Thymus (tissue), 11 donors: ENCODE measurements around the gene GLRX5. TPM values are rescaled to one million over a fixed set of nuclear protein-coding genes. Genes with fewer than 3 reads are reported as not detected.
A peak's percentile ranks its signal among the peaks of the same experiment; 100 is the strongest.

Experiments
- DNase-seq, 9 donors: peaks; one replicate each; pipeline ENCODE4 v3.0.0-alpha.2; 2013; ENCODE audit warnings: low spot score in 9 of 9, low read depth in 6 of 9, missing footprints in 1 of 9
- H3K27ac ChIP-seq, 2 donors: one replicate each; pipeline ENCODE4 v1.5.1; 2013; ENCODE audit warnings: control low read depth in 1 of 2, low read depth in 1 of 2, low read length in 1 of 2, mild to moderate bottlenecking in 1 of 2, moderate library complexity in 1 of 2
- H3K27me3 ChIP-seq, 2 donors: one replicate each; pipeline ENCODE4 v1.5.1; 2013; ENCODE audit warnings: low read length in 1 of 2; ENCODE audit not compliant: control insufficient read depth in 2 of 2, insufficient read depth in 1 of 2
- H3K36me3 ChIP-seq, 2 donors: one replicate each; pipeline ENCODE4 v1.5.1; 2013; ENCODE audit warnings: low read length in 1 of 2, mild to moderate bottlenecking in 1 of 2, moderate library complexity in 1 of 2; ENCODE audit not compliant: control insufficient read depth in 2 of 2, insufficient read depth in 2 of 2
- H3K4me1 ChIP-seq, 2 donors: one replicate each; pipeline ENCODE4 v1.5.1; 2013; ENCODE audit warnings: low read length in 2 of 2; ENCODE audit not compliant: control insufficient read depth in 2 of 2, insufficient read depth in 2 of 2
- H3K4me3 ChIP-seq, 2 donors: one replicate each; pipeline ENCODE4 v1.5.1; 2013; ENCODE audit warnings: low read length in 2 of 2, control low read depth in 1 of 2, mild to moderate bottlenecking in 1 of 2
- H3K9me3 ChIP-seq, 2 donors: one replicate each; pipeline ENCODE4 v1.5.1; 2013; ENCODE audit warnings: low read length in 1 of 2, mild to moderate bottlenecking in 1 of 2; ENCODE audit not compliant: control insufficient read depth in 2 of 2, insufficient read depth in 1 of 2
- WGBS: extraction: QIAGEN DNeasy Blood & Tissue Kit; methylation state at CpG from one replicate; pipeline ENCODE4 v1.1.7; 2013; 5-methylcytosine and 5-hydroxymethylcytosine counted together
- polyA plus RNA-seq: library from polyadenylated mRNA; stranded (reverse); fragments of 200-250 nt; gene quantifications from one replicate; pipeline ENCODE4 v1.2.3, GENCODE V29; 2013
- total RNA-seq: library from RNA; stranded (reverse); fragments of 120-200 nt; gene quantifications from one replicate; pipeline ENCODE4 v1.2.4, GENCODE V29; 2013
- donor health status: healthy.

Gene GLRX5
- total and polyA plus RNA-seq, 2 donors, result 44.2 to 51.5 TPM

- Histone ChIP-seq H3K4me1 (peaks cover 48 to 81% of the 10 kb centered on the region in 2 donors), H3K27ac (no peak overlapping the region)
- DNase-seq, result no peak
Measured at GRCh38 chr14:95521001-95521400, 13.8 kb upstream of the GLRX5 start.

GRCh38 chr14:95522116-95522515, 12.7 kb upstream of the GLRX5 start:
- Histone ChIP-seq H3K27ac (no peak overlapping the region), H3K4me1 (peaks cover 45 to 84% of the 10 kb centered on the region in 2 donors), H3K27me3 (peaks cover 0 to 3% of the 10 kb centered on the region in 2 donors), H3K9me3 (peaks cover 0 to 4% of the 10 kb centered on the region in 2 donors), H3K36me3 (no peaks in the 10 kb centered on the region), H3K4me3 (no peak overlapping the region)
- 97% methylated on average over 11 of the region's 11 CpGs for WGBS
- DNase-seq, result no peak

More at GRCh38 chr14:95521001-95521400, 13.8 kb upstream of the GLRX5 start:
- H3K4me3 ChIP-seq, result no peak overlapping the region
- peaks cover 0 to 9% of the 10 kb centered on the region in 2 donors for H3K9me3 ChIP-seq
- no peaks in the 10 kb centered on the region for H3K36me3 ChIP-seq
- WGBS, result 90% methylated on average over 4 of the region's 4 CpGs
- peaks cover 0 to 10% of the 10 kb centered on the region in 2 donors for H3K27me3 ChIP-seq

DNA sequence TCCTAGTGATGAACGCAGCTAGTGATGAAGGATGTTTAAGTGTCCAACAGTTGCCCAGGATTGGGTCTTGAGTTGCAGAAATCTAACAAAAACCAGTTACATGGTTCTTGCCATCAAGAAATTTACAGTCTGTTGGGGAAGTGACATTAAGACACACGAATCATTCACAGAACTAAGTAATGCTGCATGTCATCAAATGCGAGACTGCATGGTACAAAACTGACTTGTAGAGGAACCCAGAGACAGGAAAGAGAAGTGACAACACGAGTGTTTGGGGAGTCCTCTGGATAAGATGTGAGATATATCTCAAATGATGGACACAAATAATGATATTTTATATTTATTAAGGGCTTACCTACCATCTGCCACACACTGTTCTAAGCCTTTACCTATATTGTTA, 12.3 kb upstream of the GLRX5 start:
- 79% methylated on average over 4 of the region's 4 CpGs for WGBS
- H3K27ac ChIP-seq, result peak overlapping the region in 1 of 2 donors; percentile 78
- DNase-seq, result peak in 1 of 9 donors; percentile 37
- H3K4me3 ChIP-seq, result no peak overlapping the region
- peaks cover 41 to 80% of the 10 kb centered on the region in 2 donors for H3K4me1 ChIP-seq
- no peaks in the 10 kb centered on the region for H3K36me3 ChIP-seq
- no peaks in the 10 kb centered on the region for H3K9me3 ChIP-seq
- H3K27me3 ChIP-seq, result no peaks in the 10 kb centered on the region

DNA sequence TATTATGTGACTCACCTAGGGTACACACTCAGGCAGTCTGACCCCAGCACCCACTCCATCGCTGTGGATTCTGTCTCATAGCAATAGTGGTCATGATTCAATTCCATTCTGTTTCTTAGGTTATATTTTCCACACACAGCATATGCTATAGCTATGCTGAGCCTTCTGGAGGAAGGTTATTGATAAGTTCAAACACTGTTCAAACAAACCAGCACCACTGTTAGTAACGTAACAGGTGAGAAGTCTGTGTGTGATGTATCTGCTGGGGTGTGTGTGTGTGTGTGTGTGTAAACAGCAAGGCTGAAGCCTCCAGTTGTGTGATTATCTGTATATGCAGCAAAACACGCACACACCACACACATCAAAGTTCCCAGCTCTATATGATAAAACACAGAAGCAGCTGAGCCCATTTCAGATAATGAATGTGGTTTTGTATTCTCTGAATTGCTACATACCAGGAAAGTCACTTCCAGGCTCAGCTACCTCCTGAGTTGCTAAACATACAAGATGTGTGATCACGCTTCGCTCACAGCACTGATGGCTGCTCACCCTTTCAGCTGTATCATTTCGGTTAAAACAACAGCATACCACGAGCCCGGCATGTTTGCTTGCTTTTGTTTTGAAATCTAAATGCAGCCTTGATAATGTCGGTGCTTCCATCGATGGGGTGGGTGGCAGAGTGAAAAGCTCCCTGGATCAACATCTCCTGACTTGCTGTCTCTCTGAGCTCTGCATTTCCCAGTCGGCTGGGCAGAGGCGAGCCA, 11.6 kb upstream of the GLRX5 start:
- WGBS, result 49% methylated on average over 12 of the region's 12 CpGs
- no peak overlapping the region for H3K4me3 ChIP-seq
- H3K36me3 ChIP-seq, result no peaks in the 10 kb centered on the region
- DNase-seq, result peak in 4 of 9 donors; percentile 50 to 77 (median 54)
- H3K4me1 ChIP-seq, result peaks cover 40 to 74% of the 10 kb centered on the region in 2 donors
- H3K9me3 ChIP-seq, result no peaks in the 10 kb centered on the region
- no peaks in the 10 kb centered on the region for H3K27me3 ChIP-seq
- H3K27ac ChIP-seq, result peak overlapping the region; percentile 77 to 78

- Histone ChIP-seq H3K36me3 (no peaks in the 10 kb centered on the region), H3K9me3 (no peaks in the 10 kb centered on the region), H3K4me3 (no peak overlapping the region)
Measured at GRCh38 chr14:95523815-95524448, 10.9 kb upstream of the GLRX5 start.

GRCh38 chr14:95524706-95525512, 9.9 kb upstream of the GLRX5 start:
- peak in 1 of 9 donors; percentile 12 for DNase-seq
- Histone ChIP-seq H3K4me1 (peaks cover 30 to 58% of the 10 kb centered on the region in 2 donors), H3K9me3 (no peaks in the 10 kb centered on the region), H3K36me3 (peaks cover 2 to 4% of the 10 kb centered on the region in 2 donors), H3K4me3 (no peak overlapping the region), H3K27ac (peak overlapping the region in 1 of 2 donors; percentile 31), H3K27me3 (no peaks in the 10 kb centered on the region)
- WGBS, result 91% methylated on average over 6 of the region's 6 CpGs

More at GRCh38 chr14:95523815-95524448, 10.9 kb upstream of the GLRX5 start:
- Histone ChIP-seq H3K4me1 (peaks cover 40 to 68% of the 10 kb centered on the region in 2 donors), H3K27me3 (no peaks in the 10 kb centered on the region), H3K27ac (peak overlapping the region; percentile 77 to 78)
- DNase-seq, result peak in 2 of 9 donors; percentile 51 to 53
- 74% methylated on average over 11 of the region's 11 CpGs for WGBS

- H3K4me3 ChIP-seq, result no peak overlapping the region
- H3K9me3 ChIP-seq, result no peaks in the 10 kb centered on the region
- no peak for DNase-seq
- no peak overlapping the region for H3K27ac ChIP-seq
- H3K27me3 ChIP-seq, result no peaks in the 10 kb centered on the region
- H3K4me1 ChIP-seq, result peaks cover 24 to 52% of the 10 kb centered on the region in 2 donors
- WGBS, result 94% methylated on average over 5 of the region's 5 CpGs
- H3K36me3 ChIP-seq, result peaks cover 4 to 11% of the 10 kb centered on the region in 2 donors
Measured at GRCh38 chr14:95525999-95526398, 8.9 kb upstream of the GLRX5 start.

DNA sequence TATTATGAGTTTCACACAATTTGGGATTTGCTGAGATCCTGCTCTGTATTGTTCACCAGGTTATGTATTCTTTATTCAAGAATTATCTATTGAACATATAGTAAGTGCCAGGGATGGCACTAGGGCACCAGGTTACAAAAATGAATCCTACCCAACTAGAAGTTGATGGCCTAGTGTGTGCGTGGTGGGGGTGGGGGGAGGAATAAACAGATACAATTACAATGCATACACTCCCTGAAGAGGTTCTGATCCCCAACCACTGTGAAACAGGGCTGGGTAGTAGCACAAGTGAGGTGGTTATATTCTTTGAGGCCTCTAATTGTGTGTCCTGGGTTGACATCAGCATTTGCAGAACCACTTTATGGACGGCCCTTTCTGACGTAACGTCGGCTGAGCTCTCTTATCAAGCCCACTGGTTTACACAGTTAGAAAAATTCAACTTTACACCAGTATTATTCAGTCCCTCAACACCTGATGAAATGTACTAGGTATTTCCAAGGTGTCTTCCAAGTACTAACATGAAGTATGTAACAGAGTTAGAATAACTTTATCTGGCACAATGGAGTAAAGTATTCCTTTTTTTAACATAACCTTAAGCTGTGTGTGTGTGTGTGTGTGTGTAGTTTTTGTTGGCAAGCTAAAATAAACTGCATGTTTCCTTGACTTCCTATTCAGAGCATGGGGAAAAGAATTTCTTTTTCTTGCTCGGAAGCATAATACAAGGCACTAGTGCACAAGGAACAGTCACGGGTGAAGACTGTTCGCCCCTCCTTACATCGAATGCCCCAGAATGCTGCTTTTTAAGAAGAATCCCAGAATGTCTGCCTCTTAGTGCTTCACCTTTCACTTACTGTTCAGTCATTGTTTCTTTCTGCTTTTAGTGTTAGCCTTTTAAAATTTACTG, 8.1 kb upstream of the GLRX5 start:
- Histone ChIP-seq H3K27ac (no peak overlapping the region), H3K27me3 (no peaks in the 10 kb centered on the region), H3K9me3 (no peaks in the 10 kb centered on the region), H3K36me3 (peaks cover 4 to 14% of the 10 kb centered on the region in 2 donors), H3K4me3 (no peak overlapping the region), H3K4me1 (peaks cover 24 to 52% of the 10 kb centered on the region in 2 donors)
- 81% methylated on average over 9 of the region's 9 CpGs for WGBS
- no peak for DNase-seq
